Stimulated activated CD8-positive, alpha-beta memory T cell treated with anti-CD3 and anti-CD28 coated beads, Interleukin-7, amount 100 ng/mL, for 48 hours (primary cell): ENCODE measurements around the gene UBE2QL1.

ENCODE experiments used
- DNase-seq, 2 donors: peaks; one replicate each; pipeline ENCODE4 v3.0.0-alpha.2; 2020; ENCODE audit warnings: low read depth in 1 of 2; ENCODE audit errors: extremely low read depth in 1 of 2

Gene UBE2QL1

GRCh38 chr5:6453937-6454560 lies 5.4 kb downstream of the UBE2QL1 start:
- no peak for DNase-seq

- no peak for DNase-seq
These were observed 6.0 kb downstream of the UBE2QL1 start for GRCh38 chr5:6454628-6455053.

- no peak for DNase-seq
These were observed 7.0 kb downstream of the UBE2QL1 start for GRCh38 chr5:6455571-6456200.

- no peak for DNase-seq
These were observed 8.2 kb downstream of the UBE2QL1 start for GRCh38 chr5:6456766-6457370.

GRCh38 chr5:6457592-6457991 lies 8.9 kb downstream of the UBE2QL1 start:
- DNase-seq: no peak

GRCh38 chr5:6458833-6459232 lies 10.2 kb downstream of the UBE2QL1 start:
- no peak for DNase-seq

- no peak for DNase-seq
These were observed 11.2 kb downstream of the UBE2QL1 start for GRCh38 chr5:6459896-6460295.

- no peak for DNase-seq
These were observed 12.3 kb downstream of the UBE2QL1 start for GRCh38 chr5:6461006-6461405.

- DNase-seq: no peak
These were observed 13.4 kb downstream of the UBE2QL1 start for GRCh38 chr5:6461793-6462650.

GRCh38 chr5:6462671-6463070 lies 14.0 kb downstream of the UBE2QL1 start:
- DNase-seq: no peak

GRCh38 chr5:6464441-6464840 lies 15.8 kb downstream of the UBE2QL1 start:
- no peak for DNase-seq

- DNase-seq: no peak
These were observed 17.5 kb downstream of the UBE2QL1 start for GRCh38 chr5:6465831-6466790.

- no peak for DNase-seq
These were observed 18.4 kb downstream of the UBE2QL1 start for GRCh38 chr5:6466975-6467567.

GRCh38 chr5:6467591-6467990 lies 18.9 kb downstream of the UBE2QL1 start:
- DNase-seq: no peak

- DNase-seq: no peak
These were observed 19.4 kb downstream of the UBE2QL1 start for GRCh38 chr5:6468104-6468503.

GRCh38 chr5:6468870-6469269 lies 20.2 kb downstream of the UBE2QL1 start:
- DNase-seq: no peak

GRCh38 chr5:6469836-6470235 lies 21.2 kb downstream of the UBE2QL1 start:
- no peak for DNase-seq

GRCh38 chr5:6470672-6471071 lies 22.0 kb downstream of the UBE2QL1 start:
- no peak for DNase-seq

- DNase-seq: no peak
These were observed 22.6 kb downstream of the UBE2QL1 start for GRCh38 chr5:6471252-6471651.

- DNase-seq: no peak
These were observed 24.1 kb downstream of the UBE2QL1 start for GRCh38 chr5:6472792-6473191.
